Tibial nerve (tissue), 4 donors: ENCODE data around the gene MEI4.

ENCODE experiments used
- EP300 ChIP-seq, 2 donors: sonication (generic); formaldehyde crosslinking; IDR thresholded peaks; one replicate each; pipeline ENCODE4 v1.6.1; 2017; ENCODE audit warnings: antibody characterized with exemption in 2 of 2, mild to moderate bottlenecking in 1 of 2
- POLR2A ChIP-seq, 2 donors: fragments of 450-650 bp; IDR thresholded peaks; one replicate each; pipeline ENCODE4 v1.6.1; 2017; ENCODE audit warnings: antibody characterized with exemption in 2 of 2, mild to moderate bottlenecking in 2 of 2, moderate library complexity in 2 of 2
- TF ChIP-seq, protein P1 (sequence below), 5 experiments: fragments of 200-600 bp in 3 of 5; fragments of 450-650 bp in 2 of 5; sonication (generic) in 3 of 5; IDR thresholded peaks; one replicate each; pipeline ENCODE4 v1.5.1; 2016 to 2019; ENCODE audit warnings: antibody characterized with exemption in 5 of 5, mild to moderate bottlenecking in 3 of 5, moderate library complexity in 2 of 5

DNA sequence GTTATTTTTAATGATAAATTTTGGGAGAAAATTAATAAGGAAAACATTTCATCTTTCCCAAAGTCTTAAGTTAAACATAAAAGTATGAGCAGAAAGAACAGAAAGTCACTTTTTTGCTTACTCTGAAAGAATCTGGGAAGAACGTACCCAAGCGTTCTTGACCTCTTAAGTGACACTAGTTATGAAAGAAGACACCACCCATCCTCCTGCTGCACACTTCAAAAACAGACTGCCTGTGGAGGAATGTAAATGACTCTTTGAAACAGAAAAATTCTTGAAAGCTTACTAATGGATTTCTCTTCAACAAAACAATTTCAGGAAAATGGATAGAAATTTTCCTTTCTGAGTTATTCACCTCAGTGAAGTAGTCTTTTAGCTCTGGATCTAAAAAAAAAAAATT lies 227.7 kb downstream of the MEI4 start:
- TF ChIP-seq, protein P1, sequence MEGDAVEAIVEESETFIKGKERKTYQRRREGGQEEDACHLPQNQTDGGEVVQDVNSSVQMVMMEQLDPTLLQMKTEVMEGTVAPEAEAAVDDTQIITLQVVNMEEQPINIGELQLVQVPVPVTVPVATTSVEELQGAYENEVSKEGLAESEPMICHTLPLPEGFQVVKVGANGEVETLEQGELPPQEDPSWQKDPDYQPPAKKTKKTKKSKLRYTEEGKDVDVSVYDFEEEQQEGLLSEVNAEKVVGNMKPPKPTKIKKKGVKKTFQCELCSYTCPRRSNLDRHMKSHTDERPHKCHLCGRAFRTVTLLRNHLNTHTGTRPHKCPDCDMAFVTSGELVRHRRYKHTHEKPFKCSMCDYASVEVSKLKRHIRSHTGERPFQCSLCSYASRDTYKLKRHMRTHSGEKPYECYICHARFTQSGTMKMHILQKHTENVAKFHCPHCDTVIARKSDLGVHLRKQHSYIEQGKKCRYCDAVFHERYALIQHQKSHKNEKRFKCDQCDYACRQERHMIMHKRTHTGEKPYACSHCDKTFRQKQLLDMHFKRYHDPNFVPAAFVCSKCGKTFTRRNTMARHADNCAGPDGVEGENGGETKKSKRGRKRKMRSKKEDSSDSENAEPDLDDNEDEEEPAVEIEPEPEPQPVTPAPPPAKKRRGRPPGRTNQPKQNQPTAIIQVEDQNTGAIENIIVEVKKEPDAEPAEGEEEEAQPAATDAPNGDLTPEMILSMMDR (IDR thresholded peaks at IDR 0.05): no peak
- TF ChIP-seq POLR2A (IDR thresholded peaks at IDR 0.05): no peak
- TF ChIP-seq EP300 (IDR thresholded peaks at IDR 0.05): no peak
